Fibroblast of peridontal ligament (primary cell): ENCODE data around the gene MYOC.
"Not testable (repeated sequence)": the region's sequence is repeated elsewhere in the genome, so short reads cannot be mapped to it uniquely, and the experiment has no call there.

Experiments used
- DNase-seq: peaks from one replicate; pipeline ENCODE4 v3.0.0-alpha.2; 2010; ENCODE audit errors: extremely low read depth

Gene MYOC

DNA sequence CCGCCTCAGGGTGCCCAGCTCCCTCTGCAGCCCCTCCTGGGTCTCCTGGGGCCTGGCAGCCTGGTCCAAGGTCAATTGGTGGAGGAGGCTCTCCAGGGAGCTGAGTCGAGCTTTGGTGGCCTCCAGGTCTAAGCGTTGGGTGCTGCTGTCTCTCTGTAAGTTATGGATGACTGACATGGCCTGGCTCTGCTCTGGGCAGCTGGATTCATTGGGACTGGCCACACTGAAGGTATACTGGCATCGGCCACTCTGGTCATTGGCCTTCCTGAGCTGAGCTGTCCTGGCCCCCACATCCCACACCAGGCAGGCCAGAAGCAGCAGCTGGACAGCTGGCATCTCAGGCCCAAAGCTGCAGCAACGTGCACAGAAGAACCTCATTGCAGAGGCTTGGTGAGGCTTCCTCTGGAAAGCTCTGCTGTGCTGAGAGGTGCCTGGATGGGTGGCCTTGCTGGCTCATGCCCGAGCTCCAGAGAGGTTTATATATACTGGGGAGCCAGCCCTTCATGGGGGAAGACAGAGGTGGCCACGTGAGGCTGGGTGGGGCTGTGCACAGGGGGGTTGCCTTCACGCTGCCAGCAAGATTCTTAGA lies at the start of gene MYOC:
MYOC (minus strand) TSS at position 455 of the 589 bp plus-strand sequence; CDS start at position 378, 77 bp downstream.
- DNase-seq, result no peak

DNA sequence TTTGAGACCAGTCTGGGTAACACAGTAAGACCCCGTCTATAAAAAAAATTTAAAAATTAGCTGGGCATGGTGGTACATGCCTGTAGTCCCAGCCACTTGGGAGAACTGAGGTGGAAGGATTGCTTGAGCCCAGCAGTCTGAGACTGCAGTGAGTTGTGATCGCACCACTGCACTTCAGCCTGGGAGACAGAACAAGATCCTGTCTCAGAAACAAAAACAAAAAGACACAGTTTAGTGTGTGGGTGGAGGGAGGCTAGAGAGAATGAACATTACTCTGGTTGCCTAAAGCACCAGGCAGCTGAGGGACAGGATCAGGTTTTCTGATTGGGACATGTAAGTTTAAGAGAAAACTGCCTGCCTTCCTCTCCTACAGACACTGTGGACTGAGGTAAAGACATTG lies 47.0 kb upstream of the MYOC start:
- DNase-seq, result no peak

DNA sequence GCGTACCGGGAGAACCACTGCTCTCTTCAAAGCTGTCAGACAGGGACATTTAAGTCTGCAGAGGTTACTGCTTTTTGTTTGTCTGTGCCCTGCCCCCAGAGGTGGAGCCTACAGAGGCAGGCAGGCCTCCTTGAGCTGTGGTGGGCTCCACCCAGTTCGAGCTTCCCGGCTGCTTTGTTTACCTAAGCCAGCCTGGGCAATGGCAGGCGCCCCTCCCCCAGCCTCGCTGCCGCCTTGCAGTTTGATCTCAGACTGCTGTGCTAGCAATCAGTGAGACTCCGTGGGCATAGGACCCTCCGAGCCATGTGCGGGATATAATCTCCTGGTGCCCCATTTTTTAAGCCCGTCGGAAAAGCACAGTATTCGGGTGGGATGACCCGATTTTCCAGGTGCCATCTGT lies 43.3 kb upstream of the MYOC start:
- DNase-seq, result not testable (repeated sequence)

DNA sequence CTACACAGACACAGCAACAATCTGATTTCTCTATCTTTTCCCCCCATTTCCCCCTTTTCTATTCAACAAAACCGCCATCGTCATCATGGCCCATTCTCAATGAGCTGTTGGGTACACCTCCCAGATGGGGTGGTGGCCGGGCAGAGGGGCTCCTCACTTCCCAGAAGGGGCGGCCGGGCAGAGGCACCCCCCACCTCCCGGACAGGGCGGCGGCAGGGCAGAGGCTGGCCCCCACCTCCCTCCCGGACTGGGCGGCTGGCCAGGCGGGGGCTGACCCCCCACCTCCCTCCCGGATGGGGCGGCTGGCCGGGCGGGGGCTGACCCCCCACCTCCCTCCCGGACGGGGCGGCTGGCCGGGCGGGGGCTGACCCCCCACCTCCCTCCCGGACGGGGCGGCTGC lies 41.1 kb upstream of the MYOC start:
- DNase-seq, result not testable (repeated sequence)

DNA sequence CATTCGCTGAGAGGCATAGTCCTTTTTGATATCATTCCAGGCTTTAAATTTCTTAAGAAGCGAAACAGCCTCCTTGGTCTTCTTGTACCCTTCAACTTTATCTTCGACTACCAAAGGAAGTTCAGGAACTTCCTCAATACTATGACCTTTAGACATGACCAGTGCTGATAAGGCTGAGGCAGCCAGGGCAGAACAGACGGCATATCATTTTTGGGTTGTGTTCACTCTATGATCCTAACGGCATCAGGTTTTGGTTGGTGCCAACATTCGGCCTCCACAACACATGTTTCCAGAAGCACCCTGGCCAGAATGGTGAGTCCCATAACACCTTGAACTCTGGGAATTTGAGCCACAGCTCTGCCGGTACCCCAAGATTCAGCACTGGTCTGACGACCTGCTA lies 31.4 kb upstream of the MYOC start:
- DNase-seq, result no peak

DNA sequence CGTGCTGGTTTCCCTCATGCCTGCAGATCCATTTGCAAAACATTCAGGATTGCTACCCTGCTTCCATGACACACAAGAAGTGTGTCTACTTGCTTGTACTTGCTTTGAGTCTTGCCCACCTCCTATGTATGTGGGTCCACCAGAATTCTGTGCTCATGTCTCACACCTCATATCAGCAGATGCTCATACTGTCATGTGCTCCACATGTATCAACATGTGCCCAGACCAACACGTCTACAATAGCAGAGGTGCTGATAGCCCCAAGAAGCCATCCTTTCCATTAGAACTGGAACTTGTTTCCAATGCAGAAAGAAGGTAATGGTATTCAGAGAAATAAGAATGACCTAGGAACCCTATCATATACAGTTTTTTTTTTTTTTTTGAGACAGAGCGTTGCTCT lies 27.9 kb upstream of the MYOC start:
- no peak for DNase-seq

DNA sequence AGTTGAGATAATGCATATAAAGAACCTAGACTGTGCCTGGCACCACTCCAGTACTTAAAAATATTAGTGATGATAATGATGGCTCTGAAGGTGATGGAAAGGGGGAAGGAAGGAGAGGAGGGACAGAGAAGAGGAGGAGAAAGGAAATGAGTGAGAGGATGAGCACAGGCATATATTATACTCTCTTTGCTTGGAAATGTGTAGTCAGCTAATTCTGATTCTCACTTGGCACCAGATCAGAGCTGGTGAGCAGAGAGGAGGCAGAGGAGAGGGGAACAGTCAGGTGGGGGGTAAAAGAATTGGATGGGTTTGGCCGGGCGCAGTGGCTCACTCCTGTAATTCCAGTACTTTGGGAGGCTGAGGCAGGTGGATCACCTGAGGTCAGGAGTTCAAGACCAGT lies 24.3 kb upstream of the MYOC start:
- DNase-seq, result no peak

DNA sequence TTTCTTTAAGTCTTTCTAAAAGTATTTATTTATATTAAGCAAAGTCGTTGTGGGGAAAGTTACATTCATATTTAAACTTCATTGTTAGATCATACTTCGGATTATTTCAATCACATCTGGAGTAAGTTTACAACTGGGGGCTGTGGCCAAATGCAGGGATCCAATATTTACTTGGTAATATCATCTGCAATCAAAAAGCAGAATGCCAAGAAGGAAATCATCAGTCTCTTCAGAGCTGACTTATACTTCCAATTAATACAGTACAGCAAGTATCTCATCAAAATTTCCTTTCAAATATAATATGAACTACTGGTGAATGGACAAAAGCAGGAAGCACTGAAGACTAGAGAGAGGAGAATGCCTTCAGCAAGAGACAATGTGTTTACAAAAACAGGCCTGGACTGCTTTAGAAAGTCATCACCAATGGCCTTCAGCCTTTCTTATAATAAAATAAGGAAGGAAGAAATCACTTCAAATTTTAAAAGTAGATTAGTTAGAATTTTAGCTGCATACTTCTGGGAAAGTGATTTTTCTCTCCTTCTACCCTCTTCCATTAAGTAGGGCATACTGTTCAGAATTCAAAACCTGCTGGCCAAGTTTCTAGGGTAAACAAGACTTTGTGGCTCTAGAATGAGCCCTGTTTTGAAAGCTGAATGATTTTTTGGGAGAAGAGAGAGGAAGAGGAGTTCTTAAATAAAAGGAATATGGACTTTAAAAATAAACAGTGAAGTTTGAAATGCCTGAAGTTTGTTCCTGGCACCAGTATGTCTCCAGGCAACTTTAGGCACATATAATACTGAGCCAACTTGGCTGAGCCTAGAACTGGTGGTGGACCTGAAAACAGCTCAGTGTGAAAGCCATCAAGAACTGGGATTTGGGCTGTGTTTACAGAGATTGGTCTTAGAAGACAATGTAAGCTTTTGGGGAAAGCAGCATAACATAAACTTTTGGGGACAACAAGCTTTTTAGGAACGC lies 22.2 kb upstream of the MYOC start:
- DNase-seq, result peak; percentile 22

DNA sequence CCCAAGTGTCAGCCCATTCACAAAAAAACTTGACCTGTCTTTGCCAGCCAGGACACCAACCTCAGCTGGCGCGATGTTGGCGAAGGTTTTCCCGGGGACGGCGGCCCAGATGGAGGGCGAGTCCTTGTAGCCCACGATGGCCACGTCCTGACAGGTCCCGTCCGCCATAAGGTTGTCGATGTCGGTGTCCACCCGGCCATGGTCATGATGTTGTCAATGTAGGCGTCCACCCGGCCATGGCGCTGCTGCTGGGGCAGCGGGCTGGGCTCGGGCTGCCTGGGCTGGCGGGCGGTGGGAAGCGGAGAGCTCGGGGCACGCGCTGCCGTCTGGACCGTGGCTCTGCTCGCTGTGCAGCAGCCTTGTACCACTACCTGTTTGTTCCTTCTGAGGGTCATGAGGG lies 18.3 kb upstream of the MYOC start:
- no peak for DNase-seq

DNA sequence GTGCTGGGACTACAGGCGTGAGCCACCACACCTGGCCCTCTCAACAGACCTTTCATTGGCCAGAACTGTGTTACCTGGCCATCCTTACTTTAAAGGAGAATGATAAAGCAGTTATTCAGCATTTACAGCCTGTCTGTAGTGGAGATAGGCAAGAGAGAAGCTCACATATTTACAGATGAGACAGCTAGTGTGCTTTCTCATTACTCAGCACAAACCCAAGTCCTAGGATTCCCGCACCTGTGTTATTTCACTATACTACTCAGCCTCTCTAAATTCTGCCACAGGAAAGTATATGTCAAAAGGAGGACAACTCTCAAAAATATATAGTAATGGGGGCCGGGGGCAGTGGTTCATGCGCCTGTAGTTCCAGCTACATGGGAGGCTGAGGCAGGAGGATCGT lies 15.9 kb upstream of the MYOC start:
- DNase-seq, result no peak

DNA sequence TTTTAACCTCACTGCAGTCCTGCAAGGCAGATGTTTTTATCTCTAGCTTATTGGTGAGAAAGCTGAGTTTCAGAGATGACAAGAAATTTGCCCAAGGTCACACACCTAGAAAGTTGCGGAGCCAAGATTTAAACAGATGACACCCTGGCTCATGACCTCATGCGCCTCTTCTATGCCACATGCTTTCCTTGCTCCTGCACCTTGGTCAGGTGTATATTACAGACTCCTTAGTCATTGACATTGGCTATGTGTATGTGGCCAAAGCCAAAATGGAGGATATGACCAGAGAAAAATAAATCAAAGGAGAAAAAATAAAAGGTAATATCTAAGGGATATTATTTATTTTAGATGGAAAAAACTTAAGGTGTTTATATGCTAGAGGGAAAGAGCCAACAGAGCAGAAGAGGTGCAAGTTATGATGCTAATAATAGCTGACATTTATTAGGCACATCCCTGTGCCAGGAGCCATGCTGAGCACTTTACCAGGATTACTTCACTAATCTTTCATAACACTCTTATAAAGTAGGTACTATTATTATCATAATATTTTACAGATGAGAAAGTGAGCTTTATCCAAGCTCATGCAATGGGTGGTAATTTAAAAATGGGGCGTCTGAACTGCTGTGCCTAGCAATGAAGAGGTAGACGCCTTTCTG lies 13.8 kb upstream of the MYOC start:
- DNase-seq, result no peak

DNA sequence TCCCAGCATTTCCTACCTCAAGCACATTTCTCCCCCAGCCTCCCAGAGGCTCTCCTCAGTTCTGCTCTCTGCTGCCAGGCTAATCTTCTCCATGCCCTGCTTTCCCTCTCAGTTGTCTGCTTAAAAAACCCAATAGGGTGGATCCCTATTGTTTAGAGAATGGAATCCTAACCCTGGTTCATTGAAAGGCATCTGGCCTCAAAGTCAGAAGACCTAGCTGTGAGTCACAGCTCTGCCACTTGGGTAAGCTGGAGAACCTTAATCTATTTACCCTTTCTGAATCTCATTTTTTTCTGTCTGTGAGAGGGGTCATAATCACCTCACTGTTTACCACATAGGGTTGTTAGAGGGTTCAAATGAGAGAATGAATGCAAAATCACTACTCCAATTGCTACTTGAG lies 12.5 kb upstream of the MYOC start:
- DNase-seq, result peak; percentile 21

DNA sequence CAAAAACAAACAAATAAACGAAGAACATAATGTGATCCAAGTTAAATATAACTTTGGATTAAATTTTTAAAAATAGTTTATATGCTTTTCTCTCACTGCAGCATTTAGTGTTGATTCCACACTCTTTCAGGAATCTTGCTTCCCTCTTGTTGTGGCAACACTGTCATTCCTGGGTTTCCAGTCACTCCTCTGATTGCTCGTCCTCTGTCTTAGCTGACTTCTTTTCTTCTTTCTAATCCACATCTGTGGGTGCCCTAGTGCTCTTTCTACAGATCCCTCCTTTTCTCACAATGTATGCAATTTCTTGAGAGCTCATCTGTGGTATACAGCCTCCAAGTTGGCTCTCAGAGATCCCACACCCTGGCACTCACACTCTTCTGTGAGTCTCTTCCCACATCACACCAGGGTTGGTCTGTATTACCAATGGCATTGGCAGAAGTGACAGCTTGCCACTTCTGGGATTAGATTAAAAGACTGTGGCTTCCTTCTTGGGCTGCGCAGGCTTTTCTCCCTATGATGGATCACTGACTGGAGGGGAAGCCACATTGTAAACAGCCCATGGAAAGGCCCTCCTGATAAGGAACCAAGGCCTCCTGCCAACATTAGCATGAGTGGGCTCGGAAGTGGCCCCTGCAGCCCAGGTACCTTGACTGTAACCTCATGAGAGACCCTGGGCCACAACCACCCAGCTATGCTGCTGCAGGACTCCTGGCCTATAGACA lies 11.5 kb upstream of the MYOC start:
- DNase-seq, result peak; percentile 18

DNA sequence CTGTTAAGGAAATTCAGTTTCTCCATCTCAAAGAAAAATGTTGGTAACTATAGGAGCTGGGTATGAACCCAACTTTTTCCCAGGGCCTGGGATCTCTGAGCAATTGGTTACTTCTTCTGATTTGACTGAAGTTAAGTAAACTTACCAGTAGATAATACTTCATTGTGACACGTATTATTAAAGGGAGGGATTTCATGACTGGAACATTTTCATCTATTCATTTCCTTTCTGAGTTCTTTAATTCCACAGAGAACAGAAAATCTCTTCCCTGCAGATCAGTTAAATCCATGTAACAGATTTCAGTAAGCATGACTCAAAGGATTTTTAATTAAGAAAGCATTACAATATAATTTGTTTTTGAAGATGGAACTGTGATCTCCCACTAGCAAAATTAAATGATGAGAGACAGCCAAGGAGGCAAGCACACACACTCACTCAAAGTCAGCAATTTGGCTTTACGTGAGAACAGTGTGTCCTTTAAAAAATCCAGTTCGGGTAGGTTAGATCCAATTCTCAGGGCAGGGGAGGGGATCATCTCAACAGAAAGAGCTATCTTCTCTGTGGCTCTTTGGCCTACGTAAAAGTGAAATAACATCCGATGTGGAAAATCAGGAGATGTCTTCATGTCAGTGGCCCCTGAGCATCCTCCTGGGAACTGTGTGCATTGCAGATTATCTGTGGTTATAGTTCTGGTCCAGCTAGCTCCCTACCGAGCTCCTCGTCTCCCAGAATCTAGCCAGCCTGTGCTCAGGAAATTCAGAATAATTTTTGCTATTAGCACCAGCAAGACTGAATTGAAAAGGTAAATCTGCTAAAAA lies 10.8 kb upstream of the MYOC start:
- DNase-seq, result no peak

DNA sequence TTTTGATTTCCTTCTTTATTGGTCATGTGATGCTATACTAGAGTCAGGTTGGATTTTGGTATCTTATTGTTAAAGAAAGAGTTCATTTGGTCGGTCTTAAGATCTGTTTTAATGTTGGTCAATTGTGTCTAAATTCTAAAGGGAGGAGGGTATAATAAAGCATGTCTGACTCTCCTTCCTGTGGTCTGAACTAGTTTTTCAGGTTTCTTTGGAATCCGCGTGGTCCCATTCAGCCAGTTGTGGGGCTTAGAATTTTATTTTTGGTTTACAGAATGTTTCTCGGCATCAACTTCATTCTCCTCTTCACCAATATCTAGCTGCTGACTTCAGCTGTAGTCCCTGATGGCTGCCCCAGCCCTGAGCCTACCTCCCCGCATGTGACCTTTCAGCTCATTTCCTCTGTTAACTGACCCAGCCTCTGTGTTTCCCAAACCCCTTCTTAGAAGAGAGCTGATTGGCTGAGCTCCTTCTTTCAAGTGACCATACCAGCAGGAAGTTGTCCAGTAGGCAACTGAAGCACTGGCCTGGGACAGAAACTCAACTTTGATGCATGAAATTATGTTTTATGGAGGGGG lies 8.7 kb upstream of the MYOC start:
- no peak for DNase-seq

DNA sequence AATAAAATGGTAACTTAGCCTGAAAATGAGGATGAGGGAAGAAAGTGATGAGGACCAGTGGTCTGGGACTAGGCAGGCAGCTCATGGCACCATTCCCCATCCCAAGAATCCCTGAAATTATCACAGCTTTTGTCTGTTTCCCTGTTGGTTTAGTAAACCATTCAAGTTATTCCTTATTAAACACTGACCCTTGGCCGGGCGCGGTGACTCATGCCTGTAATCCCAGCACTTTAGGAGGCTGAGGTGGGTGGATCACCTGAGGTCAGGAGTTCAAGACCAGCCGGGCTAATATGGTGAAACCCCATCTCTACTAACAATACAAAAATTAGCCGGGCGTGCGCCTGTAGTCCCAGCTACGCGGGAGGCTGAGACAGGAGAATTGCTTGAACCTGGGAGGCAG lies 3.7 kb upstream of the MYOC start:
- DNase-seq, result not testable (repeated sequence)

DNA sequence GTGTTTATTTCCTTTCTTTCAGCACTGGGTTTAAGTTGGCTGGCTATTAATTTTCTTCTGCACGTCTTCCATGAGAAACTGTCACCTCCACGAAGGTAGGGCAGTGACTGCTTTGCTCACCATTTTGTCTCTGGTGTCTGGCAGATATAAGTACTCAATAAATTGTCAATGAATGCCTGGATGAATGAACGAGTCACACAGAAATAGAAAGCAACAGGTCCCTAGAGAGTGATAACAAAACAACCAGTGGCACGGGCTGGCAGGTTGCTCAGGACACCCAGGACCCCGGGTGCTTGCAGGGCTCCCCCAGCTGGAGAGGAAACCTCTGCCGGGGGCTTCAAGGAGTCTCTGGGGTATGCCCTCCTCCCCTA lies 3.2 kb upstream of the MYOC start:
- DNase-seq, result no peak

DNA sequence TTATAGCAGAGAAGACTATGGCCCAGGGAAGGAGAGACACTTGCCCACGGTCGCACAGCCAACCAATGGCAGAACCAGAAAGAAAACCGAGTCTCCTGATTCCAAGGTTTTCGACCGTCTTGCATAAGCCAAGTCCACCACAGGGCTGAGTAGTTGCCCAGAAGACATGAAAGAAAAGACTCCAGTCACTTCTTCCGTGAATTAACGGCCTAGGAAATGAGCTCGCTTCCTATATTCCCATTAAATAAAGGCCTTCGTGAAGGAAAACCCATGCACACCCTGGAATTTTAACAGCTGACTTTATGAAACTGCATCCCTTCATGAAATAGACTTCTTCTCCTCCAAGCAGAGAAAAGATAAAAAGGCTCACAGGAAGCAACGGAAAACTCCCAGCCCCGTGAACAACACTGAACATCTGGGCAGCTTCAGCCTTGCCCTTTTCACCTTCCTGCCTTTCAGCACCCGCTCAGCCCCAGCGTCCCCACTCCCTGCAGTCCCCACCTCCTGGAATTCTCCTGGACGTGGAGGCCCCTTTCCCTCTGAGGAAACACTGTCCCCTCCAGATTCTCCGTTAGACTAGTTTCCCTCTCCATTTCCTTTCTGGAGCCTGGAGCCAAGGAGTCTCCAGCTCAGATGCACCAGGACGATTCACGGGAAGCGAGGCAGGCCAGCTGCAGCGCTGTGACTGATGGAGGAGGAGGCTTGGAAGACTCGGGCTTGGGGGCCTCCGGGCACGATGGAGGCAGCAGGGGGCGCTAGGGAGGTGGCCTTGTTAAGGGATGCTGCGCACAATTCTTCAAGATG lies 2.7 kb upstream of the MYOC start:
- DNase-seq, result peak; percentile 34

DNA sequence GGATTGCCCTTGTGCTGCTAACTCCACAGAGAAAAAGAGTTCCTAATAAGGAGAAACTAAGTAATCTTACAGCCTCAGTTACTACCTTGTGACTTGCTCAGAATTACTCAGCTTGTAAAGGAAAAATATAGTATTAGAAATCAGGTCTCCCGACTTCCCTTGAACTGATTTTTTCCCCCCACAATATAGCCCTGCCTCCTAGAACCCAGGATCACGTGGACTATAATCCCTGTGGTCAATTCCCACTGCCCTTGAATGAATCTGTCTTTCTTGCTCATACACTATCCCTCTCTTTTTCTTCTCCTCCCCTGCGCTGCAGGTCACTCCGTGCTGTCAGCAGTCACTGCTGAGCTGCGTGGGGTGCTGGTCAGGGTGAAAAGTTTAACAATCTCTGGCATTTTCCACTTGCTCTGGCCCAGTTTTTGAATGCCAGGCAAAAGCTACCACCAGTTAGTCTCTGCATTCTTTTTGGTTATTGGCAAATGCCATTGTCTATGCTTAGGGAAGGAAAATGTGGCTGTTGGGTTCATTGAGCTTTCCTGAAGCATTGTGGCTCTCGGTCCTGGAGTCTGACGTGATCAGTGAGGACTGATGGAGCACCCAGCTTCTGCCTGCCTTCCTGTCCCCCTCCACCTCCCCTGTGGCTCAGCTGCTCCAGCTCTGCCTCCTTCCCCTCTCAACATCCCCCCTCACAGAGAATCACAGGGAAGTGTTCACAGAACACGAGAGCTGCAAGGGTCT lies 1.9 kb upstream of the MYOC start:
- peak; percentile 43 for DNase-seq
